B cell (primary cell): Measurements from ENCODE around the gene SDK1. TPM values are rescaled to one million over a fixed set of nuclear protein-coding genes. Genes with fewer than 3 reads are reported as not detected.

Experiments used
- ATAC-seq: fragments of 200-7000 bp; cut with Tn5 transposase; one replicate; pipeline ENCODE4 v1.10.0; 2021; ENCODE audit warnings: low read depth, mild to moderate bottlenecking, moderate number of reproducible peaks, moderate library complexity
- CTCF ChIA-PET: fragments of 350-600 bp; sonication (Branson Sonifier 250); formaldehyde crosslinking; loops from one replicate; lab custom pipeline; 2021; ENCODE audit warnings: antibody characterized with exemption, inconsistent platforms; lab: Charles Lee
- POLR2A ChIA-PET: fragments of 350-600 bp; sonication (Branson Sonifier 250); formaldehyde crosslinking; loops from one replicate; lab custom pipeline; 2021; ENCODE audit warnings: antibody characterized with exemption; lab: Charles Lee
- DNase-seq: peaks from one replicate; pipeline ENCODE4 v3.0.0; 2013
- H2AFZ ChIP-seq: 2 replicates; pipeline ENCODE4 v1.6.1; 2012; ENCODE audit warnings: mild to moderate bottlenecking, low read depth, low read length; ENCODE audit not compliant: insufficient read depth, poor library complexity, severe bottlenecking
- H3K27ac ChIP-seq, 2 donors: 1 replicate in 1 of 2; 2 replicates in 1 of 2; pipeline ENCODE4 v1.5.1; 2012 to 2013; ENCODE audit warnings: low read length in 2 of 2, mild to moderate bottlenecking in 2 of 2, moderate library complexity in 1 of 2
- H3K27me3 ChIP-seq, 4 experiments: fragments of 200-600 bp in 1 of 4; sonication (generic) in 1 of 4; replicated peaks in 1 of 4; 1 replicate in 2 of 4; 2 replicates in 2 of 4; pipeline versions ENCODE4 v1.6.1 to v1.7.0; 2013 to 2016; ENCODE audit warnings: low read length in 3 of 4, mild to moderate bottlenecking in 2 of 4, mixed read lengths in 1 of 4, moderate library complexity in 1 of 4; ENCODE audit not compliant: insufficient read depth in 4 of 4, control insufficient read depth in 3 of 4; ENCODE audit errors: control extremely low read depth in 1 of 4
- H3K36me3 ChIP-seq, 2 experiments: replicated peaks in 1 of 2; 1 replicate in 1 of 2; 2 replicates in 1 of 2; pipeline versions ENCODE4 v1.6.1 to v1.7.1; 2013; ENCODE audit warnings: low read length in 1 of 2; ENCODE audit not compliant: insufficient read depth in 2 of 2, control insufficient read depth in 1 of 2; ENCODE audit errors: control extremely low read depth in 1 of 2, extremely low read depth in 1 of 2
- H3K4me1 ChIP-seq, 2 donors: fragments of 200-600 bp in 1 of 2; sonication (generic) in 1 of 2; 1 replicate in 1 of 2; 2 replicates in 1 of 2; pipeline versions ENCODE4 v1.5.1 to v1.6.1; 2013 to 2017; ENCODE audit warnings: low read length in 2 of 2; ENCODE audit not compliant: control insufficient read depth in 2 of 2, insufficient read depth in 2 of 2
- H3K4me2 ChIP-seq: replicated peaks from 2 replicates; pipeline ENCODE3; 2012; ENCODE audit warnings: mild to moderate bottlenecking, low read depth, low read length; ENCODE audit not compliant: poor library complexity, severe bottlenecking
- H3K4me3 ChIP-seq, 5 experiments: fragments of 200-600 bp in 1 of 5; sonication (generic) in 1 of 5; 1 replicate in 3 of 5; 2 replicates in 2 of 5; pipeline versions ENCODE4 v1.5.1 to v1.7.0; 2011 to 2016; ENCODE audit warnings: low read length in 4 of 5, mild to moderate bottlenecking in 4 of 5, low read depth in 2 of 5, control low read depth in 1 of 5, moderate library complexity in 1 of 5; ENCODE audit not compliant: insufficient read depth in 1 of 5; ENCODE audit errors: control extremely low read depth in 1 of 5, extremely low read depth in 1 of 5
- H3K79me2 ChIP-seq: fragments of 200-600 bp; sonication (generic); one replicate; pipeline ENCODE4 v1.6.0; 2016; ENCODE audit warnings: low read length; ENCODE audit not compliant: control insufficient read depth, insufficient read depth
- H3K9ac ChIP-seq: fragments of 200-600 bp; sonication (generic); 2 replicates; pipeline ENCODE4 v1.6.1; 2017; ENCODE audit warnings: mild to moderate bottlenecking, low read length, moderate library complexity
- H3K9me3 ChIP-seq, 3 donors: one replicate each; pipeline versions ENCODE4 v1.6.1 to v1.7.1; 2013; ENCODE audit warnings: low read length in 2 of 3; ENCODE audit not compliant: control insufficient read depth in 2 of 3, insufficient read depth in 1 of 3; ENCODE audit errors: control extremely low read depth in 1 of 3
- H4K20me1 ChIP-seq: 2 replicates; pipeline ENCODE4 v1.6.0; 2012; ENCODE audit warnings: mild to moderate bottlenecking, low read length; ENCODE audit not compliant: insufficient read depth, control insufficient read depth, poor library complexity, severe bottlenecking
- H3K27ac Mint-ChIP-seq: one replicate; pipeline ENCODE4 v1.8.0; 2021; ENCODE audit warnings: mixed read lengths
- H3K27me3 Mint-ChIP-seq: one replicate; pipeline ENCODE4 v1.8.0; 2021; ENCODE audit warnings: mixed read lengths
- H3K4me1 Mint-ChIP-seq: one replicate; pipeline ENCODE4 v1.8.0; 2021; ENCODE audit warnings: mixed read lengths
- H3K4me3 Mint-ChIP-seq: one replicate; pipeline ENCODE4 v1.8.0; 2021; ENCODE audit warnings: mixed read lengths
- H3K9me3 Mint-ChIP-seq: one replicate; pipeline ENCODE4 v1.8.0; 2022; ENCODE audit warnings: mixed read lengths; ENCODE audit not compliant: insufficient read depth
- CTCF ChIP-seq: fragments of 200-600 bp; IDR thresholded peaks from one replicate; pipeline ENCODE4 v1.8.0; 2022; ENCODE audit warnings: antibody characterized with exemption, mild to moderate bottlenecking
- EZH2 ChIP-seq: IDR thresholded peaks from 2 replicates; pipeline ENCODE4 v1.6.1; 2012; ENCODE audit warnings: borderline replicate concordance, low read depth, mild to moderate bottlenecking, moderate library complexity, low read length; ENCODE audit not compliant: insufficient read depth, poor library complexity, severe bottlenecking
- WGBS: methylation state at CpG from one replicate; pipeline ENCODE4 v1.1.5; 2013; ENCODE audit warnings: missing lambda C conversion rate; ENCODE audit not compliant: insufficient coverage; 5-methylcytosine and 5-hydroxymethylcytosine counted together
- intact Hi-C: fragments of 100-400 bp; cut with micrococcal nuclease; formaldehyde crosslinking; loops from one replicate; pipeline ENCODE4 v1.10.0; 2022
- polyA plus RNA-seq: library from polyadenylated mRNA; depleted of rRNA; stranded (reverse); fragments of >200 nt; gene quantifications from 2 replicates; pipeline ENCODE4 v1.2.3, GENCODE V29; 2012
- total RNA-seq, 2 donors: library from RNA; stranded (reverse); fragments of 120-200 nt in 1 of 2; gene quantifications; 1 replicate in 1 of 2; 2 replicates in 1 of 2; pipeline versions ENCODE4 v1.2.3 to v1.2.4, GENCODE V29; 2013 to 2022

SDK1 gene
- total and polyA plus RNA-seq, 2 donors (not counting 1 experiment from before 2014, with no cell fraction given): 0.73 to 2.0 TPM

GRCh38 chr7:3425087-3425486 is 124.0 kb downstream of the SDK1 start:
- CTCF ChIA-PET: no interaction called here

GRCh38 chr7:3426064-3426463 is 125.0 kb downstream of the SDK1 start:
- Histone ChIP-seq H2AFZ (peak overlapping the region; percentile 22), H3K27ac (no peak overlapping the region), H4K20me1 (no peaks in the 10 kb centered on the region), H3K27me3 (no peaks in the 10 kb centered on the region), H3K9ac (no peak overlapping the region), H3K4me1 (no peaks in the 10 kb centered on the region), H3K4me2 (no peak overlapping the region), H3K4me3 (no peak overlapping the region), H3K79me2 (no peaks in the 10 kb centered on the region), H3K36me3 (no peaks in the 10 kb centered on the region), H3K9me3 (peaks cover 0 to 8% (median 8%) of the 10 kb centered on the region in 3 donors)
- H3K4me1 Mint-ChIP-seq: no peaks in the 10 kb centered on the region
- POLR2A ChIA-PET: no interaction called here
- peaks cover 4% of the 10 kb centered on the region for H3K27me3 Mint-ChIP-seq
- intact Hi-C loops: no loop called here
- H3K4me3 Mint-ChIP-seq: no peak overlapping the region
- CTCF ChIA-PET: no interaction called here
- DNase-seq (no peak), ATAC-seq (no peak)
- TF ChIP-seq EZH2 (no peak), CTCF (no peak)
- WGBS: 45% methylated on average over 4 of the region's 4 CpGs
- H3K9me3 Mint-ChIP-seq: peaks cover 3% of the 10 kb centered on the region
- H3K27ac Mint-ChIP-seq: no peak overlapping the region

More at GRCh38 chr7:3425087-3425486, 124.0 kb downstream of the SDK1 start:
- no peak for TF ChIP-seq EZH2
- TF ChIP-seq CTCF: no peak
- H3K27ac Mint-ChIP-seq: no peak overlapping the region
- H3K9me3 Mint-ChIP-seq: peaks cover 3% of the 10 kb centered on the region
- H3K9me3 ChIP-seq: peaks cover 0 to 10% (median 8%) of the 10 kb centered on the region in 3 donors
- H3K4me1 Mint-ChIP-seq: no peaks in the 10 kb centered on the region
- H3K79me2 ChIP-seq: no peaks in the 10 kb centered on the region
- no peaks in the 10 kb centered on the region for H4K20me1 ChIP-seq
- POLR2A ChIA-PET: no interaction called here
- DNase-seq (no peak), ATAC-seq (no peak)
- H3K4me2 ChIP-seq: no peak overlapping the region
- H3K36me3 ChIP-seq: no peaks in the 10 kb centered on the region
- H3K4me1 ChIP-seq: no peaks in the 10 kb centered on the region
- H3K27me3 Mint-ChIP-seq: peaks cover 4% of the 10 kb centered on the region
- no peak overlapping the region for H3K9ac ChIP-seq
- no peak overlapping the region for H3K27ac ChIP-seq
- H2AFZ ChIP-seq: no peak overlapping the region
- no peaks in the 10 kb centered on the region for H3K27me3 ChIP-seq
- intact Hi-C loops: no loop called here
- no peak overlapping the region for H3K4me3 ChIP-seq
- no peak overlapping the region for H3K4me3 Mint-ChIP-seq
